CD4-positive, alpha-beta T cell treated with Interferon alpha-2 for 1 hour (primary cell): ENCODE measurements around the gene CDK18.

Source experiments
- DNase-seq, 2 donors: peaks; one replicate each; pipeline ENCODE4 v3.0.0-alpha.2; 2020 to 2022

CDK18 gene

GRCh38 chr1:205542367-205542766 is 37.9 kb downstream of the CDK18 start:
- no peak for DNase-seq

GRCh38 chr1:205543351-205544301 is 39.2 kb downstream of the CDK18 start:
- peak in 1 of 2 donors; percentile 13 for DNase-seq

- DNase-seq: no peak
Observed at GRCh38 chr1:205545001-205545919, 40.8 kb downstream of the CDK18 start.

- no peak for DNase-seq
Observed at GRCh38 chr1:205545991-205546390, 41.5 kb downstream of the CDK18 start.

- no peak for DNase-seq
Observed at GRCh38 chr1:205546541-205546940, 42.1 kb downstream of the CDK18 start.

- DNase-seq: no peak
Observed at GRCh38 chr1:205547936-205548827, 43.7 kb downstream of the CDK18 start.

- no peak for DNase-seq
Observed at GRCh38 chr1:205554026-205554811, 49.8 kb downstream of the CDK18 start.

GRCh38 chr1:205561501-205562203 is 57.2 kb downstream of the CDK18 start:
- DNase-seq: no peak

GRCh38 chr1:205563927-205564441 is 59.5 kb downstream of the CDK18 start:
- no peak for DNase-seq

GRCh38 chr1:205565799-205566198 is 61.3 kb downstream of the CDK18 start:
- no peak for DNase-seq

- no peak for DNase-seq
Observed at GRCh38 chr1:205567716-205568115, 63.2 kb downstream of the CDK18 start.

GRCh38 chr1:205568135-205568468 is 63.6 kb downstream of the CDK18 start:
- no peak for DNase-seq

- no peak for DNase-seq
Observed at GRCh38 chr1:205568469-205569361, 64.2 kb downstream of the CDK18 start.

GRCh38 chr1:205569411-205570172 is 65.1 kb downstream of the CDK18 start:
- DNase-seq: no peak

- no peak for DNase-seq
Observed at GRCh38 chr1:205570173-205570501, 65.7 kb downstream of the CDK18 start.

- no peak for DNase-seq
Observed at GRCh38 chr1:205570796-205571537, 66.5 kb downstream of the CDK18 start.

- DNase-seq: no peak
Observed at GRCh38 chr1:205571747-205572146, 67.3 kb downstream of the CDK18 start.

GRCh38 chr1:205572421-205572820 is 68.0 kb downstream of the CDK18 start:
- no peak for DNase-seq
